Prostate gland (tissue), 2 donors: ENCODE data around the gene RAVER2.

Source experiments
- CTCF ChIP-seq, 4 experiments: fragments of 200-600 bp in 2 of 4; fragments of 450-650 bp in 2 of 4; sonication (generic) in 2 of 4; IDR thresholded peaks; 1 replicate in 3 of 4; 2 replicates in 1 of 4; pipeline ENCODE4 v1.5.1; 2016 to 2019; ENCODE audit warnings: antibody characterized with exemption in 4 of 4, mild to moderate bottlenecking in 2 of 4, moderate library complexity in 2 of 4
- POLR2AphosphoS5 ChIP-seq: sonication (generic); formaldehyde crosslinking; IDR thresholded peaks from one replicate; pipeline ENCODE4 v1.6.1; 2017; ENCODE audit warnings: antibody characterized with exemption

DNA sequence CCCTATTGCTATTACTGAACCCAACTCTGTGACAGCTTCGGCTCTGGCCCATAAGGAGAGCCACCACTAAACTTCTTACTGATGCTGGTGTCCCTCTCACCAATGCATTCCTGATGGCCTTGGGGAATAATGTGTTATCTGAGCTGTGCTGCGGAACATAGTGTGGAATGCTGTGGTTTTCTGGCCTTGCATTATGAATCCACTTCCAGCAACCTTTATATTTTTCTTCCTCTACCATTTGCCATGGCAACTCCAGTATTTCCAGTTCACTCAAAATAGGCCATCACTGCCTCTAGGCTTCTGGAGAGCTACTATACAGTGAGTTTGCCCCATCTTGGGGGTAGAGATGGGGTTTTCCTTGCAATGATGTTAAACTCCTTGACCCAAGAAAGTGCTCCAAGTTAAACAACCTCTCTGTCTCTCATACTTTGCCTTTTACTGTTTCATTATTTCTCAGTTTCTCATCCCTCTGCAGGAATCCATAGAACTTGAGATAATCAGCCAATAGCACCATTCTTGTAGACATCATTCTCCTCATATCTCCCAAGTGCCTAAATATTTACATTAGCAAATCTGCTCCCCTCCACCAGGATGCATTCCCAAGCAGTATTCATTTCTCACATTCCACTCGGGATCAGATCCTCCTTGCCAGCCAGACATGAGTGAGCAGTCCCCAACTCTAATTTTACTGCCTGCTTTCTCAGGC is 11.1 kb upstream of the RAVER2 start:
- TF ChIP-seq CTCF (IDR thresholded peaks at IDR 0.05) (no peak), POLR2AphosphoS5 (no peak)
